ENCODE results near the gene CAND2. TPM values are rescaled to one million over a fixed set of nuclear protein-coding genes. Genes with fewer than 3 reads are reported as not detected.
A peak's percentile ranks its signal among the peaks of the same experiment; 100 is the strongest.

Gene CAND2
- total RNA-seq (1 to 10 TPM; 2.1 to 5.9 (median 3.2) TPM), total RNA-seq (0.30 to 6.4 (median 3.6) reads per million in 29 experiments)
- total RNA-seq (2013): 1.3 TPM

DNA sequence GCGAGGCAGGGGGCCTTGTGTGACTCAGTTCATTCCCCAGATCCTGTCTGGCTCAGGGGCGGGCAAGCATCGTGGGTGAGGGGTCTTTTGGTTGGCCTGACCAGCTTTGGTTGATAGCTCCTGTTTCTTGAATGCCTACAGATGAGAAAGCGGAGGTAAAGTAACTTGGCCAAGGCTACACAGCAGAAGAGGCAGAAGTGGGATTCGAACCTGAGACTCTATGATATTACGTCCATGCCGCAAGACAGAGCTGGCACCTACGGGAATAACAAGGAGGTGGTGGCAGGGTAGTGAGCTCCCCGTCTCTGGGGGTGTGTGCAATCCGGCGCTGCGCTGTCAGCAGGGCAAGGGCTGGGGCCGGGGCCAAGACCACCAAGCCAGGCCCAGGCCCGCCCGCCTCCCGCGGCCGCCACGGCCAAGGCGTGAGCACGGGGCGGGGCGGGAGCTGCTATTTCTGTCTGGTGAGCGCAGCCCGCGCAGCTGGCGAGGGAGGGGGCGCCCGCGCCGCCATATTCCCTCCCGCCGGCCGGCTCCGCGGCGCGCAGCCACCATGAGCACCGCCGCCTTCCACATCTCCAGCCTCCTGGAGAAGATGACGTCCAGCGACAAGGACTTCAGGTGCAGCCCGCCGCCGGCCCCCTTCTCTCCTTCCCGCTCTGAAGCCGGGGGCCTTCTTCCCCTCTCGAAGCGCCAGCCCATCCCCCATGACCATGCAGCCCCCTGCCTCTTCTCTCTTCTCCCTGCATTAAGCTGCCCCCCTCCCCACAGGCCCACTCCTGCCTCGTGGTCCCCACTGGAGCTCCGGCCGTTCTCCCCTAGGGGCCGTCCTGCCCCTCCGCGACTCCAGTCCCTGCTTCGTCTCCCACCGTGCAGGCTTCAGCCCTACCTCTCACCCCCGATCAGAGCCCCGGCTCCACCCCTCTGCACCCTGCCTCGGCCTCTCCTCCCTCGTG, at the start of gene CAND2:
CAND2 (plus strand) TSS at position 510 of the 953 bp plus-strand sequence; CDS start at position 551, 41 bp downstream.
- POLR2A ChIA-PET: interaction anchor here (0.6 to 0.7 kb wide), 3 partner anchors 20 to 771 kb away, joined by 3 to 7 read pairs (median 4); no protein-coding TSS in a partner anchor

DNA sequence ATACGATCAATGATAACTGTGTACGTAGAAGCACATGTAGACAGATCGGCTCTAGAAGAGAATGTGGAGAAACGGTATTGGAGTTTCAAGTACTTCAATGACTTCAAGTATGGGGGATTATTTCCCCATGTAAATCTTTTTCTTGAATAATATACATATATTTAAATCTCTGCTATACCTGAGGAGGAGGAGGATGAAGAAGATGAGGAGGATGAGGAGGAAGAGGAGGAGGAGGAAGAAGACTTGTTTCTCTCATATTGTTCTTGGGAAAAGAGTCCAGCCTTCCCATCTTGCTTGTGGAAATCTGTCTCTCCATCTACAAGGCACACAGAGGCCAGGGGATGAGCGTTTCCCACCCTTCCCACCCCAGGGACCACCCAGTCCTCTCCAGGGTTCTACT, 48.0 kb upstream of the CAND2 start:
- ChIA-PET CTCF (interaction anchor here in 1 of 2 donors (0.6 kb wide), 1 partner anchor 269 kb away, joined by 6 read pairs; no protein-coding TSS in a partner anchor), POLR2A (no interaction called here)
- Mint-ChIP-seq H3K36me3 (no peaks in the 10 kb centered on the region), H3K4me1 (peaks cover 0 to 7% (median 0%) of the 10 kb centered on the region in 3 donors), H3K4me3 (no peak overlapping the region), H3K27ac (no peak overlapping the region), H3K9me3 (no peaks in the 10 kb centered on the region), H3K27me3 (peaks cover 6 to 9% of the 10 kb centered on the region in 2 donors)
- Histone ChIP-seq H3K9me3 (no peaks in the 10 kb centered on the region), H3K27me3 (replicated peaks in 1 of 2; ENCODE audit: control insufficient read depth in 2 of 2, extremely low read depth in 1 of 2, insufficient read depth in 2 of 2, low read length in 1 of 2) (peaks cover 0 to 19% of the 10 kb centered on the region in 2 experiments), H3K36me3 (ENCODE audit: control insufficient read depth in 2 of 2, extremely low read depth in 1 of 2, insufficient read depth in 1 of 2, low read length in 1 of 2) (no peaks in the 10 kb centered on the region), H3K27ac (ENCODE audit: low read length) (no peak overlapping the region), H3K4me3 (ENCODE audit: control insufficient read depth in 1 of 2, extremely low read depth in 1 of 2, low read length in 1 of 2) (no peak overlapping the region), H3K4me1 (ENCODE audit: control insufficient read depth in 1 of 2, extremely low read depth in 1 of 2, insufficient read depth in 2 of 2, low read length in 2 of 2) (no peaks in the 10 kb centered on the region)
- ATAC-seq (replicated peaks in 1 of 4): no peak
- no peak for DNase-seq
- 80% methylated on average over 2 of the region's 5 CpGs for WGBS (ENCODE audit: insufficient coverage)

More for the DNA sequence above, at the start of gene CAND2:
- WGBS (ENCODE audit: insufficient coverage): 11% methylated on average over 60 of the region's 61 CpGs
- Mint-ChIP-seq H3K27me3 (peaks cover 0 to 9% of the 10 kb centered on the region in 2 donors), H3K4me3 (peak within 1 kb of the TSS; percentile 81 to 88 (median 86)), H3K27ac (peak within 1 kb of the TSS; percentile 55 to 66), H3K36me3 (no peaks in the 10 kb centered on the region), H3K9me3 (no peaks in the 10 kb centered on the region), H3K4me1 (peaks cover 4 to 16% (median 15%) of the 10 kb centered on the region in 3 donors)
- Histone ChIP-seq H3K4me1 (ENCODE audit: control insufficient read depth in 1 of 2, extremely low read depth in 1 of 2, insufficient read depth in 2 of 2, low read length in 2 of 2) (peaks cover 0 to 16% of the 10 kb centered on the region in 2 experiments), H3K36me3 (ENCODE audit: control insufficient read depth in 2 of 2, extremely low read depth in 1 of 2, insufficient read depth in 1 of 2, low read length in 1 of 2) (no peaks in the 10 kb centered on the region), H3K4me3 (ENCODE audit: control insufficient read depth in 1 of 2, extremely low read depth in 1 of 2, low read length in 1 of 2) (peak within 1 kb of the TSS; percentile 60 to 67), H3K9me3 (no peaks in the 10 kb centered on the region), H3K27me3 (replicated peaks in 1 of 2; ENCODE audit: control insufficient read depth in 2 of 2, extremely low read depth in 1 of 2, insufficient read depth in 2 of 2, low read length in 1 of 2) (peaks cover 0 to 29% of the 10 kb centered on the region in 2 experiments), H3K27ac (ENCODE audit: low read length) (no peak within 1 kb of the TSS)
- ATAC-seq (replicated peaks in 1 of 4) (peak; percentile 79 to 90 (median 84)), DNase-seq (peak in 28 of 35 experiments; percentile 11 to 63 (median 37))
- CTCF ChIA-PET: interaction anchor here (0.7 to 2.4 kb wide), 5 partner anchors 9 to 47 kb away, joined by 3 to 14 read pairs (median 4); no protein-coding TSS in a partner anchor

DNA sequence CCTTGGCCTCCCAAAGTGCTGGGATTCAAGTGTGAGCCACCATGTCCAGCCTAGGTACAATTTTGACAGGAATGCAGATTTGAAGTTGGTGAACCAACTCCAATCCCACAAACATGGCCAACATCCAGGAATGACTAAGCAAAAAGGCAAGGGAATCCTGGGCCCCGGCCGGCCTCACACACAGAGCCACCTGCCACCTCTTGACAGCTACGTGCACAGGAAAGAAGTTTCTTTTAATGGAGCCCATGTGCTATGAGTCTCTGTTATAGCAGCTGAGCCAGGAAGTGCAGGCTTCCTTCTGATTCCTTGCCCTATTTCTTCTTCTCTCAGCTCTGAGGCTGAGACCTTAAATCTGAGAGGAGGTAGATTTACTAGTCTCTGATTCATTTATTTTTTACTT, 46.3 kb upstream of the CAND2 start:
- H3K9me3 Mint-ChIP-seq: no peaks in the 10 kb centered on the region
- H3K9me3 ChIP-seq: no peaks in the 10 kb centered on the region
- H3K36me3 ChIP-seq (ENCODE audit: control insufficient read depth in 2 of 2, extremely low read depth in 1 of 2, insufficient read depth in 1 of 2, low read length in 1 of 2): no peaks in the 10 kb centered on the region
- H3K4me1 Mint-ChIP-seq: peaks cover 0 to 7% (median 0%) of the 10 kb centered on the region in 3 donors
- no peak overlapping the region for H3K27ac Mint-ChIP-seq
- no peak overlapping the region for H3K27ac ChIP-seq (ENCODE audit: low read length)
- peaks cover 0 to 13% of the 10 kb centered on the region in 2 experiments for H3K27me3 ChIP-seq (replicated peaks in 1 of 2; ENCODE audit: control insufficient read depth in 2 of 2, extremely low read depth in 1 of 2, insufficient read depth in 2 of 2, low read length in 1 of 2)
- POLR2A ChIA-PET: no interaction called here
- CTCF ChIA-PET: no interaction called here
- ATAC-seq (replicated peaks in 1 of 4) (peak in 1 of 4 experiments; percentile 40), DNase-seq (no peak)
- no peaks in the 10 kb centered on the region for H3K36me3 Mint-ChIP-seq
- peaks cover 0 to 7% of the 10 kb centered on the region in 2 donors for H3K27me3 Mint-ChIP-seq
- WGBS (ENCODE audit: insufficient coverage): no CpG with 5 or more reads among the region's 3 CpGs
- no peak overlapping the region for H3K4me3 Mint-ChIP-seq
- H3K4me1 ChIP-seq (ENCODE audit: control insufficient read depth in 1 of 2, extremely low read depth in 1 of 2, insufficient read depth in 2 of 2, low read length in 2 of 2): no peaks in the 10 kb centered on the region
- no peak overlapping the region for H3K4me3 ChIP-seq (ENCODE audit: control insufficient read depth in 1 of 2, extremely low read depth in 1 of 2, low read length in 1 of 2)

DNA sequence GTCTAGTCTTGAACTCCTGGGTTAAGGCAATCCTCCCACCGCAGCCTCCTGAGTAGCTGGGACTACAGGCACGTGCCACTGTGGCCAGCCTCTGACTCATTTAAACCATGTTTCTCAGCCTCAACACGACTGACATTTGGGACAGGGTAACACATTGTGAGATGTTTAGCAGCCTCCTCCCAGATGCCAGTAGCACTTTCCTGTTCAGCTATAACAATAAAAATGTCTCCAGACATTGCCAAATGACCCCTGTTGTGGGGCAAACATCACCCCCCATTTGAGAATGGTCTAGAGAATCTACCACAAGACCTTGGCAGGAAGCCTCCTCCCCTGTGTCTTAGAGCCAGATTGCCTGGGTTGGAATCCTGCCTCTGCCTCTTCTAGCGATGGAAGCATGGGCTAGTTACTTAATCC, 45.8 kb upstream of the CAND2 start:
- H3K27ac Mint-ChIP-seq: no peak overlapping the region
- ATAC-seq (replicated peaks in 1 of 4): peak in 3 of 4 experiments; percentile 56 to 74 (median 61)
- Histone ChIP-seq H3K27me3 (replicated peaks in 1 of 2; ENCODE audit: control insufficient read depth in 2 of 2, extremely low read depth in 1 of 2, insufficient read depth in 2 of 2, low read length in 1 of 2) (peaks cover 0 to 10% of the 10 kb centered on the region in 2 experiments), H3K36me3 (ENCODE audit: control insufficient read depth in 2 of 2, extremely low read depth in 1 of 2, insufficient read depth in 1 of 2, low read length in 1 of 2) (no peaks in the 10 kb centered on the region), H3K9me3 (no peaks in the 10 kb centered on the region), H3K27ac (ENCODE audit: low read length) (no peak overlapping the region), H3K4me1 (ENCODE audit: control insufficient read depth in 1 of 2, extremely low read depth in 1 of 2, insufficient read depth in 2 of 2, low read length in 2 of 2) (no peaks in the 10 kb centered on the region), H3K4me3 (ENCODE audit: control insufficient read depth in 1 of 2, extremely low read depth in 1 of 2, low read length in 1 of 2) (no peak overlapping the region)
- H3K4me1 Mint-ChIP-seq: peaks cover 2 to 8% (median 2%) of the 10 kb centered on the region in 3 donors
- no peaks in the 10 kb centered on the region for H3K9me3 Mint-ChIP-seq
- 40% methylated on average over 2 of the region's 4 CpGs for WGBS (ENCODE audit: insufficient coverage)
- DNase-seq: peak in 3 of 35 experiments; percentile 0 to 15 (median 12)
- ChIA-PET POLR2A (no interaction called here), CTCF (no interaction called here)
- no peaks in the 10 kb centered on the region for H3K36me3 Mint-ChIP-seq
- H3K4me3 Mint-ChIP-seq: no peak overlapping the region
- peaks cover 1 to 8% of the 10 kb centered on the region in 2 donors for H3K27me3 Mint-ChIP-seq

DNA sequence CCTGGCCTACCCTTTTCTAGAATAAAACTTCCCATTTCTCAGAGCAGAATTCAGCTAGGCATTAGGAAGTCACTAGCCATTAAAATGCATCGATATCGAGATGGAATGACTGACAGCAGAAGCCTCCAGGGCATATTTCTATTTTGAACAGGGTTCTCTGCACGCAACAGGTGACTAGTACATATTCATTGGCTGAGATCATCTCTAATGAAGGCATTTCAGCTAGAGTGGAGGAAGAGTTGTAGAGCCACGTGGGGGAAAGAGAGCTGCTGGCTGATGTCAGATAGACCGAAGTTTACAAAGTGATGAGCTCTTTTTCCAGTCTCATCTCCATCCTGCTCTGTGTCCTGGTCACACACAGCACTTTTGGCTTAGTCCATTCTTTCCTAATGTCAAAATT, 44.9 kb upstream of the CAND2 start:
- Histone ChIP-seq H3K4me1 (ENCODE audit: control insufficient read depth in 1 of 2, extremely low read depth in 1 of 2, insufficient read depth in 2 of 2, low read length in 2 of 2) (no peaks in the 10 kb centered on the region), H3K27ac (ENCODE audit: low read length) (no peak overlapping the region), H3K9me3 (no peaks in the 10 kb centered on the region), H3K36me3 (ENCODE audit: control insufficient read depth in 2 of 2, extremely low read depth in 1 of 2, insufficient read depth in 1 of 2, low read length in 1 of 2) (no peaks in the 10 kb centered on the region), H3K27me3 (replicated peaks in 1 of 2; ENCODE audit: control insufficient read depth in 2 of 2, extremely low read depth in 1 of 2, insufficient read depth in 2 of 2, low read length in 1 of 2) (peaks cover 0 to 7% of the 10 kb centered on the region in 2 experiments), H3K4me3 (ENCODE audit: control insufficient read depth in 1 of 2, extremely low read depth in 1 of 2, low read length in 1 of 2) (no peak overlapping the region)
- H3K4me3 Mint-ChIP-seq: no peak overlapping the region
- ChIA-PET CTCF (no interaction called here), POLR2A (no interaction called here)
- WGBS (ENCODE audit: insufficient coverage): 91% methylated on average over 5 of the region's 5 CpGs
- peaks cover 9% of the 10 kb centered on the region in 2 donors for H3K27me3 Mint-ChIP-seq
- H3K27ac Mint-ChIP-seq: no peak overlapping the region
- H3K36me3 Mint-ChIP-seq: no peaks in the 10 kb centered on the region
- H3K4me1 Mint-ChIP-seq: peaks cover 5 to 11% (median 5%) of the 10 kb centered on the region in 3 donors
- no peaks in the 10 kb centered on the region for H3K9me3 Mint-ChIP-seq
- ATAC-seq (replicated peaks in 1 of 4) (no peak), DNase-seq (no peak)

DNA sequence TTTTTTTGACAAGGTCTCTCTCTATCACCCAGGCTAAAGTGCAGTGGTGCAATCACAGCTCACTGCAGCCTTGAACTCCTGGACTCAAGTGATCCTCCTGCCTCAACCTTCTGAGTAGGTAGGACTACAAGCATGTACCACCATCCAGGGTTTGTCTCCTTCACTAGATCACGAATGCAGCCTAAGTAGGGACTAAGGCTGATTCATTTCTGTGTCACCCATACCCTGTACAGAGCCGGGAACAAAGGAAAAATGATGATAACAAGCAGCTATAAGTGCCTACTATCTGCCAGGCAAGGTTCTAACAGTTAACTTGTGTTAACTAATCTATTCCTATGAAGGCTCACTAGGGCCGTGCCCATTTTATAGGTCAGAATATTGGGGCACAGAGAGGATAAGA, 44.4 kb upstream of the CAND2 start:
- Histone ChIP-seq H3K9me3 (no peaks in the 10 kb centered on the region), H3K27ac (ENCODE audit: low read length) (no peak overlapping the region), H3K4me1 (ENCODE audit: control insufficient read depth in 1 of 2, extremely low read depth in 1 of 2, insufficient read depth in 2 of 2, low read length in 2 of 2) (no peaks in the 10 kb centered on the region), H3K36me3 (ENCODE audit: control insufficient read depth in 2 of 2, extremely low read depth in 1 of 2, insufficient read depth in 1 of 2, low read length in 1 of 2) (no peaks in the 10 kb centered on the region), H3K4me3 (ENCODE audit: control insufficient read depth in 1 of 2, extremely low read depth in 1 of 2, low read length in 1 of 2) (no peak overlapping the region), H3K27me3 (replicated peaks in 1 of 2; ENCODE audit: control insufficient read depth in 2 of 2, extremely low read depth in 1 of 2, insufficient read depth in 2 of 2, low read length in 1 of 2) (peaks cover 0 to 4% of the 10 kb centered on the region in 2 experiments)
- ATAC-seq (replicated peaks in 1 of 4) (no peak), DNase-seq (no peak)
- CTCF ChIA-PET: no interaction called here
- no peaks in the 10 kb centered on the region for H3K9me3 Mint-ChIP-seq
- peaks cover 12 to 13% of the 10 kb centered on the region in 2 donors for H3K27me3 Mint-ChIP-seq
- POLR2A ChIA-PET: no interaction called here
- no peaks in the 10 kb centered on the region for H3K36me3 Mint-ChIP-seq
- 47% methylated on average over 3 of the region's 3 CpGs for WGBS (ENCODE audit: insufficient coverage)
- peaks cover 5 to 11% (median 5%) of the 10 kb centered on the region in 3 donors for H3K4me1 Mint-ChIP-seq
- no peak overlapping the region for H3K27ac Mint-ChIP-seq
- H3K4me3 Mint-ChIP-seq: no peak overlapping the region
